ENCODE data around the gene MYL6B.
"Not testable (repeated sequence)": the region's sequence is repeated elsewhere in the genome, so short reads cannot be mapped to it uniquely, and the experiment has no call there.

The MYL6B gene

GRCh38 chr12:56154246-56154771 is 1.9 kb downstream of the MYL6B start:
- DNase-seq, result no peak

- DNase-seq, result no peak
These were observed 2.4 kb downstream of the MYL6B start for GRCh38 chr12:56154818-56155217.

GRCh38 chr12:56155256-56155845 is 3.0 kb downstream of the MYL6B start:
- DNase-seq, result no peak

GRCh38 chr12:56156464-56157200 is 4.2 kb downstream of the MYL6B start:
- not testable (repeated sequence) for DNase-seq

- peak; percentile 84 for DNase-seq
These were observed 5.0 kb downstream of the MYL6B start for GRCh38 chr12:56157201-56158028.

GRCh38 chr12:56158029-56158925 is 5.9 kb downstream of the MYL6B start, which contains the start of gene MYL6:
MYL6 (plus strand) TSS chr12:56158359; CDS start chr12:56158402, 43 bp downstream.
- peak; percentile 99 for DNase-seq

- DNase-seq, result peak; percentile 27
These were observed 6.6 kb downstream of the MYL6B start for GRCh38 chr12:56158926-56159461.

- DNase-seq, result no peak
These were observed 7.2 kb downstream of the MYL6B start for GRCh38 chr12:56159482-56160192.

GRCh38 chr12:56160193-56160763 is 7.9 kb downstream of the MYL6B start:
- DNase-seq, result no peak

GRCh38 chr12:56160894-56161689 is 8.7 kb downstream of the MYL6B start:
- no peak for DNase-seq

- DNase-seq, result no peak
These were observed 9.4 kb downstream of the MYL6B start for GRCh38 chr12:56161690-56162351.

- DNase-seq, result no peak
These were observed 10.3 kb downstream of the MYL6B start for GRCh38 chr12:56162468-56163290.

GRCh38 chr12:56163533-56164344 is 11.4 kb downstream of the MYL6B start:
- no peak for DNase-seq

- no peak for DNase-seq
These were observed 11.9 kb downstream of the MYL6B start for GRCh38 chr12:56164345-56164729.

- no peak for DNase-seq
These were observed 13.0 kb downstream of the MYL6B start for GRCh38 chr12:56165369-56165768.

GRCh38 chr12:56169229-56169759 is 16.9 kb downstream of the MYL6B start:
- DNase-seq, result no peak

GRCh38 chr12:56172839-56173238 is 20.5 kb downstream of the MYL6B start:
- no peak for DNase-seq

Measured in NCI-H226 (cell line).